ENCODE results near the gene ANO4. TPM values are rescaled to one million over a fixed set of nuclear protein-coding genes. Genes with fewer than 3 reads are reported as not detected.
A peak's percentile ranks its signal among the peaks of the same experiment; 100 is the strongest.

The ANO4 gene
- not detected for total RNA-seq

DNA sequence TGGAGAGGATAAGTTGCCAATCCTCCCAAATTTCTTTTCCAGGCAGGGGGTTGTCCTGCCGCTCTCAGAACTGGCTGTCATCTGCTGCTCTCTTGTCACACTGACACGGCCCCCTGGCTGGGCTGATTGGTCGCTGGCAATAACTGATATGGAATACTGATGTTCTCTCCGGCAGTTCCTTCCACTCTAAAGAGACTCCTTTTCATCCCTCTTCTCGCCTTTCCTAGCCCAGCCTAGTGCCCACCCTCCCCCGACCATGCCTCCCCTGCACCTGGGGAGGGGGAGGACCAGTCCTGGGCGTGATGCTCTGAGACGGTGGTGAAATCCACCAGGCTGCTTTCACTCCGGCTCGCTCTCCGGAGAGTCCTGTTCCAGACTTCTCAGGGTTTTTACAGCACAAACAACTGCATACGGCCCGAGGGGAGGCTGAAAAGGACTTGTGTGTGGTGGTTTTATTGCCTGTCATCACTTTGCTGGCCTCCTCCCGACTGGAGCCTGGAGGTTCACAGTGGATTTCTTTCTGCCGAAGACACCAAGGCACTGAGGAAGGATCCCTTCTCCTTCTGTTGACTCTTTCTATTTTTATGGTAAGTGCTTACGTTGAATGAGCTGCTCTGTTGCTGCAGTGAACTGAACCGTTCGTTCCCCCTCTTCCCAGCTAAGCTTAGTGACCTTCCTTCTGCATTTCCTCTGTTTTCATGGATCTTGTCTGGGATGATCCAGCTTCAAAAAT lies at the start of gene ANO4:
ANO4 (plus strand) TSS at position 336 of the 733 bp plus-strand sequence. CDS start 107,010 bp downstream, outside the sequence.
- no peak for ATAC-seq

DNA sequence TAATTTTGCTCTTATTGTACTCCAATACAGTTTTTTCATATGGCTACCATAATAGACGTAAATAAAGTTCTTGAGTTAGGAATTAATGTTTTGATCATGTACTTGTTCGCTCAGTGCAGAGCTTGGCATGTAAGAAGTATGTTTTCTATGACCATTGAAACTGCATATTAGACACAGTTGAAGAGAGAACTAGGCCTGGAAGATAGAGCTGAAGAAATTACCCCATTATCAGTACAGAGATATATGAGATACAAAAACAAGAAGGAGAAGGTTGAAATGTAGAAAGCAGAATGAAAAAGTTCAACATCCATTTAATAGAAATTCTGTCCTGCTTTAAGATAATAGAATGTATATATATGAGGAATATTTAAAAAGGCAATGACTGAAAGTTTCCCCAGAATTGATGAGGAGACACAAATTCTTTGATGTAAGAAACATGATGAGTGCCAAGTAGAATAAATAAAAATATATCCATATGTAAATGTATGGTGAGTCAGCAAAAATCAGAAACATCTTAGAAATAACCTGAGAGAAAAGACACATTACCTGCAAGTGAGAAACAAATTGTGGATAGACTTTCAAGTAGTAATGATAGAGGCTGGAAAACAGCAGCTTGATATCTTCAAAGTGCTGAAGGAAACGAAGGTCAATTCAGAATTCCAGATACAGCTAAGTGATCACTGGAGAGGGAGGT lies 49.1 kb upstream of the ANO4 start:
- no peak for ATAC-seq

DNA sequence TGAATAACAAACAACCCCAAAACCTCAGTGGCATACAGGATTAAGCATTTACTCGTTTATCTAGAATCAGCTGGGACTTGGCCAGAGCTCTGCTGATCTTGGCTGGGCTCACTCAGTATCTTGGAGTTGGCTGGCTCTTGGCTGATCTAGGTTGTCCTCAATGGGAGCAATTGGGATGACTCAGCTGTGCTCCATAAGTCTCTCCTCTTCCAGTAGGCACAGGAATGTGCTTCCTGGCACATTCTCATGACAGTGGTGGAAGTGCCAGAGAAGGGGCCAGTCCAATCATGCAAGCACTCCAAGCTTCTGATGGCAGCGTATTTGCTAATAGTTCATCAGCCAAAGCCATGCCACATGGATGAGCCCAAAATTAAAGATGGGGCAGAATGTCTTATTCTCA lies 41.7 kb upstream of the ANO4 start:
- ATAC-seq = no peak

DNA sequence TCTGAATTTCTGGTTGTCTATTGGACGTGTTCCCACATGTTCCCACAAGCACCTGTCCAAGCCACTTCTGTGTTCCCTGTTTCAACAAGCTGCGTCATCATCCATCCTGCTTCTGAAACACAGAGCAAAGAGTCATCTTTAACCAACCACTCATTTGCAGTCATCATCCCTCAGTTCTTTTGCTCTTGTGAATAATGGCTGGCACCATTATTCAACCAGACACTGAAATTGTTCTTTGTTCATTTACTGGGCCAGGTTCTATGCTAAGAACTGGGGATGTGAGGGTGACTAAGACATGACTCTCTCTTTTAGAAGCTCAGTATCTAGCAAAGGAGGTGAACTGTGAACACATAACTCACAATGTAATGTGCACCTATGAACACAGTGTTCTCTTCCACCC lies 40.7 kb upstream of the ANO4 start:
- ATAC-seq = peak; percentile 35

DNA sequence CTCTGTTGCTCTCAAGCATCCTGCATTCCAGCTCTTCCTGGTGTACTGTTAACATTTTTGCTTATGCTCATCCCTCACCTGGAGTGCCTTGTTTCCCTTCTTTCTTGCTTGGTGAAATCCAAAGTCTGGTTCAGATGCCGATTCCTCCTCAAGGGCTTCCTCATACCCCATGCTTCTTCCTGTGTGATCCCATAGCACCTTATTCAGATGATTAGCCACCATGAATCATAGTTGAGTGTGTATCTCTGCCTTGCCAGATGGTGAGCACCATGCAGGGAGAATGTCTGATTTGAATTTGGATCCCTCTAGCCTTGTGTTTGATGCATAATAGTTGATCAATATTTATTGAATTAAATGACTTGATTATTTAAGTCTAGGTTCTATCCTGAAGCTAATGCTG lies 39.4 kb upstream of the ANO4 start:
- ATAC-seq = no peak

DNA sequence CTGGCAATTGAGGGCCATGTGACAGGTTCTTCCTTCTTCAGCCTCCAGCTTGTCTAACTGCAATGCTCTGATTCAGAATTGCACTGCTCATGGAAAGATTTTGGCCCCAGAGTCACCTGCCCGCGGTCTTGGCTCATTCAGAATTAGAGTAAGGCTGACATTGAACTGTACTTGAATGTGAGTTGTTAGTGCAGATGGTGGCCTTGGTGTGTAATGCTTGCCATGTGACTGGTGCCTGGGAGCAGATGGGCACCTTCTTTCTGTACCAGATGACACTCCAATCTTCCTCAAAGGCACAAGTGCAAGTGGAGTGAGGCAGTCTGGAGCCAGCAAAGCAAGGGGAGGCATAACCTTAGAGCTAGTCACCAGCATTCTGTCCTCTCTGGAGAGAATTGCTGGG lies 36.5 kb upstream of the ANO4 start:
- no peak for ATAC-seq

DNA sequence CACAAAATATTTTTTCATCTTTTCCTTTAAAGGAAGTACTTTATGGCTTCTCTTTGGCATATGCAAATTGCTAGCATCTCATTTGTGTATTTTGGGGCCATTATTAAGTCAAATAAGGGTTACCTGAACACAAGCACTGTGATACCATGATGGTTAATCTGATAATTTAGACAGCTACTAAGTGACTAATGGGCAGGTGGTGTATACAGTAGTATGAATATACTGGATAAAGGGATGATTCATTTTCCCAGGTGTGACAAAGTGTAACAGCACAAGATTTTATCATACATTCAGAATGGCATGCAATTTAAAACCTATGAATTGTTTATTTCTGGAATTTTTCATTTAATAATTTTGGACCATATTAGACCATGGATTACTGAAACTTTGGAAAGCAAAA lies 27.2 kb upstream of the ANO4 start:
- ATAC-seq = no peak

DNA sequence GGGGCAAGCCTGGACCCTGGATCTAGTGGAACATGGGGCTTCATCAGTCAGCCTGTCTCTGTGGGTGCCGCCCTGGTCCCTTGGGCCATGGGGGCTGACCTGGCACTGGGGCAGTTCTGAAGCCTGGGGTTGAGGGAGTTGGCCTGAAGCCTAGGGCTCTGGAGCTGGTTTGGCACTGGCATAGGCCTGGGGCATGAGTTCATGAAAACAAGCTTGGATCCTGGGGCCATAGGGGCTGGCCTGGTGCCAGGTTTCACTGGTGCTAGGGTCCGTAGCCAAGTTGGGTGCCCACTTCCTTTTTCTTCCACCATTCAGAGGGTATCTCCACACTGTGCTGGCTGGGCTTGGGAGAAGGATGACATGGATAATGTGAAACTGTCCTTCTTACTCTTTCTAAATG lies 26.6 kb upstream of the ANO4 start:
- no peak for ATAC-seq

DNA sequence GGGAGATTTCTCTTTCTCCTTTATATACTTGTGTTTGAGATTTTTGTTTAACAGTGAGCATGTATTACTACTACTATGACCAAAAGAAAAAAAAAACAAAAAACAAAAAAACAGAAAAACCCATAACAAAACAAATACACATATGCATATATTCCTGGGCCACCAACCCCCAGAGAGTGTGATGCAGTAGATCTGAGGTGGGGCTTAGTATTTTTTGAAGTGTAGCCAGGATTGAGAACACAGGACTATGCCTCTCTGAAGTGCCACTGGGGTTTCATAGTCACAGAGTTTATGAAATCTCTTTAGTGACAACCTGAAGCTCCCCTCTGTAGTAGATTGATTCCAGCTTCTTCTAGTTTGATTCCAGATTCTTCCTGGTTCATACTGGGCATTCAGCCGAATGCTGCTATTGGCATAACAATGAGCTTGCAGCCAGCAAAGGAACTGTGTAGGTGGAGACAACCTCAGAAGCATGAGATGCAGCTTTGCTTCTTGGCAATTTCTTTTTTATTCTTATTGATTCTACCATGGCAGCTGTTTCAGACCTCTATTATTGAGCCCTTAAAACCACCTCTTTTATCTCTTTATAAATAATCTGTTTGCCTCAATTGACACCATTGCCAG lies 15.5 kb upstream of the ANO4 start:
- ATAC-seq = no peak

DNA sequence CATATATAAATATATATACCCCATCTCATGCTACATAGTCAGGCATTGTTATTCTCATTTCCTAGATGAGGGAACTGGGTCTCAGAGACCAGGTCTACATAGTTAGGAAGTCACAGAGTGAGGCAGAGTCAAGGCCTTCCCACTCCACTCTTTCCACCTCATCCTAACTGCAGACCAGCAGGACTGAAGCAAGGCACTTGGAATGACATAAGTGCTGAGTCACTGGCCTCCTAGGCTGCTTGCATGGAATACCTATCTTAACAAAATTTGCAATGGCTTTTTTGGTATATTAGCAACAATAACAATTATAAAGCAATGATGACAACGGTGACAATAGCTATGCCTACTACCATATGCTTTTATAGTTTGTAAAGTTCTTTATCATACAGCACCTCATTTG lies 5.4 kb upstream of the ANO4 start:
- ATAC-seq = no peak

DNA sequence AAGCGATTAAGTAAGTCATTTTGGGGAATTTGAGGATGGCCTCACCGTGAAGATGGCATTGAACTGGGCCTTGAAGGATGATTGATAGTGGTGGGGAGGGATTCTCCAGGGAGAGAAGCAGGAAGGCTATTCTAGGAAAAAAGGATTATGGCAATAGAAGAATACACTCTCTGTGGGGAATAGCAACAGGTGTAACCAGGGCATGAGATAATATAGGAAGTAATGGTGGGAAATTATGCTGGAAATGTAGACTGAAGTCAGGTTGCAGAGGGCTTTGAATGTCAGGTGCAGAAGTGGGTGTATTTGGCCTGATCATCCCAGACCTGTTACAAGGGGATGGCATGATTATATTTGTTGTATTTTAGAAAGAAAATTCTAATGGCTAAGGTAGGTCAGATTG lies 4.6 kb upstream of the ANO4 start:
- no peak for ATAC-seq

DNA sequence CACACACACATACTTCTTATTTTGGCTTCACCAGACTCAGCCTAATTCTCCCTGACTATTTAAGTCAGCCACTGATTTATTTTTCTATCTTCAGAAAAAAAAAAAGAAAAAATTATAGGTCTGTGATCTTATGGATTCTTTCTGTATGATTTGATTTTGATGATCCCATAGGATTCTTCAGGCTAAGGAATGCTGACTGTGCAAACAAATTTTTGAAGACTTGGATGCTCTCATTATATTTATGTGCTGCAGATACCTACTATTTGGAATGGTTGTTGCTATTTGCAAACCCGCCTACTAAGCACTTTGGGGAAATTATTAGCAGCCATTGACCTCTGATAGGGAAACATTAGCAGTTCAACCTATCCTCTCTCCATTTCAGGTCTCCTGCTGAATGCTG lies 4.0 kb upstream of the ANO4 start:
- ATAC-seq = no peak

DNA sequence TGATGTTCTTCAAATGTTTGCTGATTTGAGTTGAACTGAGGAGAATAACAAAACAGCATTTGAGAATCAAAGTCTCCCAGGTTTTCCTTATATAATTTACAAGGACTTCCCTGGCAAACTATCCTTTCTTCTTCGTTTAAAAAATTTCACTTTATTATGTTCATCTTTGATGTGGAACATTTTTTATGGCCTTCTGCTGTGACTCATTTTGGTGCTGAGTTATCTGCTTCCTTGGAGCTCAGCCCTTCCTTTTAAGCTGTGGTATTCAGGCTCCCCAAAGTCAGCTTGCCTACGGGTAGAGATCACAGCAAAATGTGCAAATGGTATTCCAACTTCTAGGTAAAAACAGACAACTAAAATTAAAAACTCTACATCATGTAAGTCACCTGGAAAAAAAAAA lies 1.4 kb upstream of the ANO4 start:
- ATAC-seq = no peak

DNA sequence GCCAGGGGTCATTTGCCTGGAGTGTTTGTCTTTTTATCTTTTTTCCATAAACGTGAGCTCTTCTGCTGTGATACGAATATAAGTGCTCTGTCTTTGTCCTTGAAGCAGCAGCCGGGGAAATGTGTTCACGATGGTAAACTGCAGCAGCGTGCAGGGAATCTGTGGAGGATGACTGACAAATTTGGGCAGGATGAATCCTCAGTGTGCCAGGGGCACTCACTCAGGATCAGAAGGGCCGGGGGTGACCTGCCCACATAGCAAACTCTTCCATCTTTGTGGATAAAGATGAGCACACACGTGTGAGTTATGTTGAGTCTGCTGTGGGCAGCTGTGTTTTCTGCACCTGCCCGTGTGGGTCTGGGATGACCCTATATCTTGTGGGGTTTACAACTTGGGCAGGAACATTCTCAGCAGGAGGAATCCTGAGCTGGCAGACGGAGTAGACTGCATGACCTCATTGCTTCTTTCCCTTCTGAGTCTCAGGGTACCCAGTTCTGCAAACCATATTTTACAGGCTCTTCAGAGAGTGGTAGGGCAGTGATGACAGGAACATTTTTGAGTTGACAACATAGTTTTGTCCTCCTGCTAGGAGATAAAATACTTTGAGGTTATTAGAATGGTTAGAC lies 711 bp downstream of the ANO4 start:
- ATAC-seq = no peak

DNA sequence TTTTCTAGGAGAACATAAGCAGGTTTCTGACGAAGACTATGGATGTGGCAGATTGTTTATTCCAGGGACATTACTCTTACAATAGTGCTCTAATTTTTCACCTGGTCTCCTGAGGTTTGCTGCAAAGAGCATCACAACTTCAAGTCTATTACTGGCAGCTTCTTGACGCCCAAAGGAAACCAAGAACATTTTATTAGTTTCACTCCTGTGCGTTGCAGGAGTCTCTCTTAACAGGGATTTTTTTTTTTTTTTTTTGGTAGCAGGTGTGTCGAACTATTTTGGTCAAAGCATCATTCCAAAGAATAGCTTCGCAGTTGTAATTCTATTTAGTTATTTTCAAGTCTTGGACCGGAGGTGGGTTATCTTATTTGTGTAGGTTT lies 1.2 kb downstream of the ANO4 start:
- no peak for ATAC-seq

DNA sequence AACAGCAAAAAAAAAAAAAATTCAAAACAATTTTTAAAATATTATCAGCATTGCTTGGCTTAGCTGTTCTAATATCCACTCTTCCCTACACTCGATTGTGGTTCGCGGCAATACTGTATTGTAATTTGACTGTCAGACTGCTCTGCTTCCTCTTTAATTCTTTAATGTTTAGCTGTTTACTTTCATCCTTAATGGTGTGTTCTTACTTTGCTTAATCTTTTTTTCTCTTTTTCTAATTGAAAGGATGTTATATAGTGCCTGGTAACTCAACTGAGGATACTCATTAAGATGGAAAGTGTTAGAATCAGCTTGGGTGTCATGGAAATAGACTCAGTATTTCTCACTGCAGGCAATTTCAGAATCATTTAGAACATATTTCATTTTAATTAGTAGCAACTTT lies 2.0 kb downstream of the ANO4 start:
- no peak for ATAC-seq

DNA sequence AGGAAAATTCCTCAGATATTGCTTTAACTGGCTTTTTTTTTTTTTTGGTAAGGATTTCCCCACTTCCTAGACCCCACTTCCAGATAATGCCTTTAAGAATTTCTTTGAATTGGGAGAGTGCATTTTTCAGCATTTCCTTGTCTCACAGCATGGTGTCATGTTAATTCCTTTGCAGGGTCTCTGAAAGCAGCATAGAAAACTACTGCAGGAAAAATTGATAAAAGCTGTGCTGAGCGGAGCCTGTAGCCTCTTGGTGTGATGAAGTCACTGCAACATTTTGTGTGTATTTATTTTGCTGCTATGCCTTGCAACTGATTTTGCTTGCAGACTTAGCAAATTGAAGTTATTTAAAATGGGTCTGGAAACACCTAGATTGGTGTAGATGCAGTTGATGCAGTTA lies 2.7 kb downstream of the ANO4 start:
- no peak for ATAC-seq

DNA sequence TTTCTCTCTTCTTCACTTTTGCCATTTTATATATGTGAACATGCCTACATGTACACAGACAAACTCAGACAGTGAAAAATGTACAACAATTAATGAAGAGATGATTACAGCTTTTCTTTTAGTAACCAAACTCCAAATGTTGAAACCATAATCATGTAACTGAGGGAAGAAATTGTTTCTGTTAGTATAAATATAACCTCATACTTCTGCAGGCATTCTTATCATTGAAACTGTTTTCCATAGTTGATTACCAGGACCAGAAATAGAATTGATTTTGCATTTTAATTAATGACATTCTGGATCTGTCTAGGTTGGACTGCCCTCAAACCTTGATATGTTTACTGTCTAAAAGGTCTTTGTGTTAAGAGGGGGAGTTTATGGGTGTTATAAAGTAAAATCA lies 3.2 kb downstream of the ANO4 start:
- ATAC-seq = no peak

DNA sequence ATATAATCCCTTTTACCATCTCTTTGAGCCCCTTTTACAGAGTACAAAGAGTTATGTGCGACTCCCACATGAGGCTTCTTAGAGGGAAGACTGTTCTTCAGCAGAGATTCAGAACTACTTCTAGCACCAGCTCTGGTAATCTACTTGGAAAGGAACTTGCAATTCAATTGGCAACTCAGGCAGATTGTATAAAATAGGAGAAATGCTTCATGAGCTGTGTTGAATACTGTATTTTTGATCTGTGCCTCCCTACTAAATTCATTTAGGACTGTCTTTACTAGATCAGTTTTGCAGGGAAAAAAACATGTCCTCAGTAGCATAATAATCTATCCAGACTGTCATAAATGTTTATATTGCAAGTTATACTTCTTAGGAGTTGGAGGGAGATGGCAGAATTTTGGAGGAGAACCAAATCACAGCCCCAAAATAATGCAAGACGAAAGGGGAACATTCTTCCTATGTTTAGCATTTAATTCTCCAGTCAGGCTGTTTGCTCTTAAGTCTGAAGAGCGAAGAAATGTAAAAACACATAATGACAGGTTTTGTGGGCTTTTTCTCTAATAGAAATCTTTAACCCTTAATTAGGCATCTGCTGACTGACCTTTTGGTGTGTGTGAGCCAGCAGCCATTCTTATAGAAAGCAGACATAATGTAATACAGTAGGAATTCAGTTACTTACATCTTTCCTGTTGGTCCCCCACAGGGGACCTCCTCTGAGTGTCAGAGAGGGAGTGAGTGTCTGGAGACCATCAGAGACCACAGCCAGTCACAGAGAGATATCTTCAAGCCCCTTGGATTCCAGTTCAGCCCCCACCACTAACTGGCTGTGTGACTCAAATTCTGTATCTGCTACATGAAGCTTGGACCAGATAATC lies 3.9 kb downstream of the ANO4 start:
- no peak for ATAC-seq

DNA sequence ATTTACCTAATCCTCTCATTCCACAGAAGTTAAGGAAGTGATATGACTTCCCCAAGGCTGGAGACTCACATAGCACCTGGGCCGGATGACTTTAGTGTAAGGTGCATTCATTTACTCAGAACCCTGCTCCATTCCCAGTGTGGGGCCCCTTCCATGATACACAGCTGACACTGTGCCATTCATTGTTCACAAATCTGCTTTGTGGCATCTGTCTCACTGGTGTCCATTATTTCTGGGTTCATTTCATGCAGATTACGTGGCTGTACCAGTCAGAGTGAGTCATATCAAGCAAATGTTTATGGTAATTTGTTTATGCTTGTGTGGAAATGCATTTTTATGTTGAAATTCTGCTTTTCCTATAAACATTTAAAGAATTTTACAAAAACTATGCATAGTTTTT lies 5.2 kb downstream of the ANO4 start:
- ATAC-seq = no peak

DNA sequence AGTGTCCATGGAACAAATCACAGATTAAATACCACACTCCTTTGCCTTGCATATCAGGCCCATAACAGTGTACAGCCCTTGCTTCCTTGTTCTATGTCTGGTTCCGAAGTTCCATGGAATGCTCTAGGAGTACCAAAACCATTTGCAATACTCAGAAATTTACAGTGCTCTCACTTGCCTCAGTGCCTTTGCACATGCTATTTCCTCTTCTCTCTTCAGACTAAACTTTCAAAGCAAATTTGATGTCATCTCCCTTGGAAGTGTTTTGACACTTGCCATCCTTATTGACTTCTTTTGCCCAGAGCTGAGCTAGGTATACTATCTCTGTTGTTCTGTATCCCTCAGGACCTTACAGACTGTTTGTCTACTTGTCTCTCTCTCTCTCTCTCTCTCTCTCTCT lies 6.1 kb downstream of the ANO4 start:
- ATAC-seq = no peak

DNA sequence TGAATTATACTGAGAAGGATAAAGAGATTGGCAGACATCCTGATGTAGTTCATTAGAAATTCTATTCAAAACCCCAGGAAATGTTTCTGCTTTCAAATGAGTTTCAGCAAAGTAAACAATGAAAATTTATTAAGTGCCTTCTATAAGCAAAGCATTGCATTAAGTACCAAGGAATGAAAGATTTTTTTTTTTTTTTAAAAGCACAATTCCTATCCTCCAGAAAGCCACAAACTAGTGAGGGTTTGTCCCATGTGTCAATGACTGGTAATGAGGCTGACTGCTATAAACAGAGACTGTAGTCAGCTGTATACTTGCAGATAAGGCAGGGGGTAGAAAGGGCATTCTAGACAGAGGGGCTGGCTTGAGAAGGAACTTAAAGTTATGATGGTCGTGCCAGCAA lies 6.7 kb downstream of the ANO4 start:
- no peak for ATAC-seq

DNA sequence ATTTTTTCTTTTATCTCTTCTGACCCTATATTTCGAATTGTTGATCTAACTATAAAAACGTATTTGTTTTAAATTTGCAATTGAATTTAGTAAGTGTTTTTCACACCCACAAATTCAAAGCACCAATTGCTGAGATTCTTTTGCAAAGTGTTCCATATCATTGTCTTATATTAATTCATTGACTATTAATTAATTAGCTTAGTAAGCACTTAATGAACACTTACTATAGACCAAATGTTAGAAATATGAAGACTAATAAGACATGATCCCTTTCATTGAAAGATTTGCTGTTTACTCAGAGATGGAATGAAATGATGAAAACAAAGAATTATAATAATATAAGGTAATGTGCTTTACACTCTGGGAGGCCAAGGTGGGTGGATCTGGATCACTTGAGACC lies 14.2 kb downstream of the ANO4 start:
- ATAC-seq = no peak

All from esophagus mucosa (tissue), 1 donor.